Esophagus squamous epithelium (tissue), 5 donors: ENCODE data around the gene STX17. TPM values are rescaled to one million over a fixed set of nuclear protein-coding genes. Genes with fewer than 3 reads are reported as not detected.
"Not testable (repeated sequence)": the region's sequence is repeated elsewhere in the genome, so short reads cannot be mapped to it uniquely, and the experiment has no call there.

Experiments
- DNase-seq: peaks from one replicate; lab custom pipeline; 2025; lab: John Stamatoyannopoulos, UW
- H3K27ac ChIP-seq, 4 donors: fragments of 200-600 bp; sonication (generic); one replicate each; pipeline ENCODE4 v1.5.1; 2016 to 2019; ENCODE audit warnings: mild to moderate bottlenecking in 1 of 4
- H3K27me3 ChIP-seq, 4 donors: fragments of 200-600 bp; sonication (generic); 1 replicate in 3 of 4; 2 replicates in 1 of 4; pipeline versions ENCODE4 v1.5.1 to v1.6.0; 2017 to 2021; ENCODE audit warnings: antibody characterized with exemption in 1 of 4
- H3K36me3 ChIP-seq, 3 donors: fragments of 200-600 bp; sonication (generic); one replicate each; pipeline ENCODE4 v1.5.1; 2016 to 2019
- H3K4me1 ChIP-seq, 3 donors: fragments of 200-600 bp; sonication (generic); one replicate each; pipeline ENCODE4 v1.5.1; 2017 to 2019
- H3K4me3 ChIP-seq, 4 donors: fragments of 200-600 bp; sonication (generic); 1 replicate in 3 of 4; 2 replicates in 1 of 4; pipeline ENCODE4 v1.5.1; 2016 to 2019; ENCODE audit warnings: mild to moderate bottlenecking in 2 of 4, moderate library complexity in 1 of 4
- H3K9me3 ChIP-seq, 3 donors: fragments of 200-600 bp; sonication (generic); one replicate each; pipeline ENCODE4 v1.5.1; 2016 to 2019
- POLR2A ChIP-seq, 4 donors: fragments of 450-650 bp; IDR thresholded peaks; one replicate each; pipeline ENCODE4 v1.6.1; 2017; ENCODE audit warnings: antibody characterized with exemption in 4 of 4, mild to moderate bottlenecking in 4 of 4, moderate library complexity in 3 of 4
- WGBS, 2 donors: methylation state at CpG; one replicate each; pipeline ENCODE4 v1.1.5; 2018; 5-methylcytosine and 5-hydroxymethylcytosine counted together
- intact Hi-C: fragments of 100-400 bp; cut with DNase I; formaldehyde crosslinking; loops from one replicate; pipeline ENCODE4 v1.15.0; 2022
- total RNA-seq, 4 donors: library from RNA; depleted of rRNA; stranded (reverse); fragments of >200 nt; gene quantifications; one replicate each; pipeline ENCODE4 v1.1.0, GENCODE V29; 2016
- TF ChIP-seq, protein P1 (sequence below), 6 experiments: fragments of 450-650 bp in 4 of 6; fragments of 200-600 bp in 2 of 6; sonication (generic) in 2 of 6; IDR thresholded peaks; one replicate each; pipeline ENCODE4 v1.5.1; 2016 to 2019; ENCODE audit warnings: antibody characterized with exemption in 6 of 6, mild to moderate bottlenecking in 4 of 6, moderate library complexity in 4 of 6
- donor health status: DM: yes; HTN: yes; CAD: no.

STX17 gene
- total RNA-seq, 4 donors from 2014 or later, result 17.5 to 35.1 (median 29.5) TPM

DNA sequence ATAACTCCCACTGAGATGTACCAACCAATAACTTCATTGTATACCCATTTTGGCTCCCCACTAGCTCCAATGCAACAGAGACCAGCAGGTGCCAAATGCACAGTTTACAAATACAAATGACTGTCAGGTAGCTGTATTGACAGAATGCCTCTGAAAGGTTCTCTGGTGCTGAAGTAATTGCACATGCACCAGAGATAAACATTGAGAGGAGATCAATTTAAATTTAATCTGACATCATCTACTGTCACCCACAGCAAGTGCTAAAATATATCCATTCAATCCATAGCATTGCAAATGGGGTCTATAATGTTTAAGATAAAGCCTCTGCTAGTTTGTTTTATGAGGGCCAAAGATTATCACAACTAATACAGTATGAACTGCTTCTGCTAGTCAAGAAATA, 80.2 kb downstream of the STX17 start:
- H3K4me1 ChIP-seq, result no peaks in the 10 kb centered on the region
- DNase-seq, result no peak
- TF ChIP-seq POLR2A (IDR thresholded peaks at IDR 0.05), result no peak
- TF ChIP-seq, protein P1, sequence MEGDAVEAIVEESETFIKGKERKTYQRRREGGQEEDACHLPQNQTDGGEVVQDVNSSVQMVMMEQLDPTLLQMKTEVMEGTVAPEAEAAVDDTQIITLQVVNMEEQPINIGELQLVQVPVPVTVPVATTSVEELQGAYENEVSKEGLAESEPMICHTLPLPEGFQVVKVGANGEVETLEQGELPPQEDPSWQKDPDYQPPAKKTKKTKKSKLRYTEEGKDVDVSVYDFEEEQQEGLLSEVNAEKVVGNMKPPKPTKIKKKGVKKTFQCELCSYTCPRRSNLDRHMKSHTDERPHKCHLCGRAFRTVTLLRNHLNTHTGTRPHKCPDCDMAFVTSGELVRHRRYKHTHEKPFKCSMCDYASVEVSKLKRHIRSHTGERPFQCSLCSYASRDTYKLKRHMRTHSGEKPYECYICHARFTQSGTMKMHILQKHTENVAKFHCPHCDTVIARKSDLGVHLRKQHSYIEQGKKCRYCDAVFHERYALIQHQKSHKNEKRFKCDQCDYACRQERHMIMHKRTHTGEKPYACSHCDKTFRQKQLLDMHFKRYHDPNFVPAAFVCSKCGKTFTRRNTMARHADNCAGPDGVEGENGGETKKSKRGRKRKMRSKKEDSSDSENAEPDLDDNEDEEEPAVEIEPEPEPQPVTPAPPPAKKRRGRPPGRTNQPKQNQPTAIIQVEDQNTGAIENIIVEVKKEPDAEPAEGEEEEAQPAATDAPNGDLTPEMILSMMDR (IDR thresholded peaks at IDR 0.05), result no peak
- H3K36me3 ChIP-seq, result peaks cover 0 to 58% (median 3%) of the 10 kb centered on the region in 3 donors
- H3K27me3 ChIP-seq, result no peaks in the 10 kb centered on the region
- no peak overlapping the region for H3K27ac ChIP-seq
- no peak overlapping the region for H3K4me3 ChIP-seq
- H3K9me3 ChIP-seq, result peaks cover 0 to 14% (median 11%) of the 10 kb centered on the region in 3 donors
- intact Hi-C loops, result no loop called here

DNA sequence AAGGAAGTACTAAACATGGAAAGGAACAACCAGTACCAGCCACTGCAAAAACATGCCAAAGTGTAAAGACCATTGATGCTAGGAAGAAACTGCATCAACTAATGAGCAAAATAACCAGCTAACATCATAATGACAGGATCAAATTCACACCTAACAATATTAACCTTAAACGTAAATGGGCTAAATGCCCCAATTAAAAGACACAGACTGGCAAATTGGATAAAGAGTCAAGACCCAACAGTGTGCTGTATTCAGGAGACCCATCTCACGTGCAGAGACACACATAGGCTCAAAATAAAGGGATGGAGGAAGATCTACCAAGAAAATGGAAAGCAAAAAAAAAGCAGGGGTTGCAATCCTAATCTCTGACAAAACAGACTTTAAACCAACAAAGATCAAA, 84.1 kb downstream of the STX17 start:
- 82 to 96% methylated on average over 2 of the region's 2 CpGs for WGBS, 2 donors
- H3K27ac ChIP-seq, H3K4me1 ChIP-seq, DNase-seq, intact Hi-C loops, H3K27me3 ChIP-seq, H3K4me3 ChIP-seq: not testable (repeated sequence)
- Histone ChIP-seq H3K9me3 (peaks cover 0 to 28% (median 11%) of the 10 kb centered on the region in 3 donors), H3K36me3 (peaks cover 0 to 32% (median 0%) of the 10 kb centered on the region in 3 donors)

DNA sequence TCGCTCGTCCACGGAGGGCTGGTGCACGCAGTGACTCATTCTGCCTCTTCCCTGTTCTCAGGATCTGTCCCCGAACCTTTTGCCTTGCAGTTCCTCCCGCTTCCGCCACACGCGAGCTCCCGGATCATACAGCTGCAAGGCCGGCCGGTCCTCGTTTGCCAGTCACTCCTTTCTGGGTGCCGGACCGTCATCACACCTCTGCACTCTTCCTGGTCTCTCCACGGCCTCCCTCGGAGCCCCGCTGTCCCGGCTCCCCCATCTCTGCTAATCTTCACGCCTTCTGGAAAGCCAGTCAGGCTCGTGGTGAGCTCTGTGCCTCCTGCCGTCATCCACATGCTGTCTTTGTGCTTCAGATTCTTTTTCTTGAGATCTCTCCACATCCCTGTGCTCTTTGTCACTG, 91.8 kb downstream of the STX17 start:
- TF ChIP-seq POLR2A (IDR thresholded peaks at IDR 0.05), result no peak
- TF ChIP-seq, protein P1 (IDR thresholded peaks at IDR 0.05), result no peak
- no peak for DNase-seq
- intact Hi-C loops, result no loop called here

DNA sequence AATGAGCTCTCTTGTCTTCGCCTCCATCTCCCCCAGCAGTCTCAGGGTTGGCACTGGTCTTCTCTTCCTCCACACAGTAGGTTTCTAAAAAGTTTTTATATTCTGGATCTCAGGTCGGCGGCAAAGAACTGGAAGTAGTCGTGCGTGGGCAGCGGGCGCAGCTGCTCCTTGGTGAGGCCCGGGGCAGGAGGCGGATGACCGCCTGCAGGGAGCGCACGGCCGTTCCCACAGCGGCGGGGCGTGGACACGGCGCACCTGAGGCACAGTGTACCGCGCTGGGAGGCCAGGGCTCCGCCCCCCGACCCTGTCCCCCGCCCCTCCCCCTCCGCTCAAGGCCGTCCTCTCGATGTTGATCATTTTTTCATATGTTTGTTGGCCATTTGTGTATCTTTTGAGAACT, 92.4 kb downstream of the STX17 start:
- 95 to 98% methylated on average over 6 to 24 of the region's 26 CpGs for WGBS, 2 donors
- DNase-seq, result no peak
- TF ChIP-seq POLR2A (IDR thresholded peaks at IDR 0.05), result no peak
- TF ChIP-seq, protein P1 (IDR thresholded peaks at IDR 0.05), result no peak
- no peaks in the 10 kb centered on the region for H3K4me1 ChIP-seq
- H3K9me3 ChIP-seq, result peaks cover 0 to 8% (median 0%) of the 10 kb centered on the region in 3 donors
- intact Hi-C loops, result no loop called here
- H3K4me3 ChIP-seq, result no peak overlapping the region
- no peak overlapping the region for H3K27ac ChIP-seq
- H3K27me3 ChIP-seq, result no peaks in the 10 kb centered on the region
- H3K36me3 ChIP-seq, result peaks cover under 1 to 37% (median 4%) of the 10 kb centered on the region in 3 donors

More for the DNA sequence above, 91.8 kb downstream of the STX17 start:
- Histone ChIP-seq H3K9me3 (peaks cover 0 to 3% (median 0%) of the 10 kb centered on the region in 3 donors), H3K36me3 (peaks cover 0 to 31% (median 4%) of the 10 kb centered on the region in 3 donors), H3K27ac (no peak overlapping the region), H3K4me1 (no peaks in the 10 kb centered on the region), H3K27me3 (no peaks in the 10 kb centered on the region), H3K4me3 (no peak overlapping the region)
- 92 to 93% methylated on average over 22 of the region's 22 CpGs for WGBS, 2 donors

DNA sequence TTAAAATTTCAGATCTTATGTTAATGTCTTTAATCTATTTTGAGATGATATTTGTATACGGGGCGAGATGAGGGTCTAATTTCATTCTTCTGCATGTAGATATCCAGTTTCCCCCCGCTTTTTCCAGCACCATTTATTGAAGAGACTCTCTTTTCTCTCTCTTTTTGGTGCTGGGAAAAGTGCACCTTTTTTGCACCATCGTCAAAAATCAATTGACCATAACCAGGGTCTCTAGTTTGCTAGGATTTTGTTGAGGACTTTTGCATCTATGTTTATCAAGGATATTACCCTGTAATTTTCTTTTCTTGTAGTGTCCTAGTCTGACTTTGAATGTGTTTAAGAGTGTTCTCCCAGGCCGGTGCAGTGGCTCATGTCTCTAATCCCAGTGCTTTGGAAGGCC, 93.3 kb downstream of the STX17 start:
- H3K9me3 ChIP-seq, result peaks cover 0 to 8% (median 0%) of the 10 kb centered on the region in 3 donors
- WGBS, 2 donors, result 85 to 100% methylated on average over 4 to 5 of the region's 5 CpGs

More for the DNA sequence above, 93.3 kb downstream of the STX17 start:
- DNase-seq, result no peak
- peaks cover 4 to 42% (median 5%) of the 10 kb centered on the region in 3 donors for H3K36me3 ChIP-seq
- H3K4me3 ChIP-seq, result no peak overlapping the region
- no peak for TF ChIP-seq POLR2A (IDR thresholded peaks at IDR 0.05)
- TF ChIP-seq, protein P1 (IDR thresholded peaks at IDR 0.05), result no peak
- no peaks in the 10 kb centered on the region for H3K27me3 ChIP-seq
- no peak overlapping the region for H3K27ac ChIP-seq
- intact Hi-C loops, result no loop called here
- no peaks in the 10 kb centered on the region for H3K4me1 ChIP-seq
